ENCODE measurements around the gene L3MBTL1. TPM values are rescaled to one million over a fixed set of nuclear protein-coding genes. Genes with fewer than 3 reads are reported as not detected.
"Not testable (repeated sequence)": the region's sequence is repeated elsewhere in the genome, so short reads cannot be mapped to it uniquely, and the experiment has no call there.

The L3MBTL1 gene
- polyA plus RNA-seq, 1 donor from 2014 or later = 0.88 TPM

GRCh38 chr20:43472671-43473380 is 34.7 kb upstream of the L3MBTL1 start:
- Mint-ChIP-seq H3K27me3 (no peaks in the 10 kb centered on the region), H3K36me3 (peaks cover 8% of the 10 kb centered on the region), H3K9me3 (no peaks in the 10 kb centered on the region), H3K4me3 (no peak overlapping the region), H3K27ac (no peak overlapping the region), H3K4me1 (peaks cover 0 to 3% (median 2%) of the 10 kb centered on the region in 3 donors)

- no peaks in the 10 kb centered on the region for H3K9me3 Mint-ChIP-seq
- H3K4me1 Mint-ChIP-seq = peaks cover 0 to 3% (median 2%) of the 10 kb centered on the region in 3 donors
- no peak overlapping the region for H3K27ac Mint-ChIP-seq
- H3K27me3 Mint-ChIP-seq = no peaks in the 10 kb centered on the region
- H3K36me3 Mint-ChIP-seq = peaks cover 8% of the 10 kb centered on the region
- no peak overlapping the region for H3K4me3 Mint-ChIP-seq
Measured at GRCh38 chr20:43473381-43473704, 34.2 kb upstream of the L3MBTL1 start.

GRCh38 chr20:43477193-43477592 is 30.3 kb upstream of the L3MBTL1 start:
- Mint-ChIP-seq H3K27me3 (no peaks in the 10 kb centered on the region), H3K9me3 (peaks cover 0 to 4% (median 0%) of the 10 kb centered on the region in 3 donors), H3K4me1 (no peaks in the 10 kb centered on the region), H3K4me3 (no peak overlapping the region), H3K36me3 (no peaks in the 10 kb centered on the region), H3K27ac (no peak overlapping the region)

- no peak overlapping the region for H3K4me3 Mint-ChIP-seq
- H3K27ac Mint-ChIP-seq = no peak overlapping the region
- H3K4me1 Mint-ChIP-seq = no peaks in the 10 kb centered on the region
- H3K27me3 Mint-ChIP-seq = no peaks in the 10 kb centered on the region
- H3K9me3 Mint-ChIP-seq = peaks cover 0 to 4% (median 0%) of the 10 kb centered on the region in 3 donors
- no peaks in the 10 kb centered on the region for H3K36me3 Mint-ChIP-seq
Measured at GRCh38 chr20:43477619-43478018, 29.9 kb upstream of the L3MBTL1 start.

- peaks cover 7% of the 10 kb centered on the region for H3K27me3 Mint-ChIP-seq
- no peak overlapping the region for H3K27ac Mint-ChIP-seq
- H3K4me1 Mint-ChIP-seq = peaks cover 0 to 2% (median 0%) of the 10 kb centered on the region in 3 donors
- H3K36me3 Mint-ChIP-seq = no peaks in the 10 kb centered on the region
- peaks cover 6 to 15% (median 13%) of the 10 kb centered on the region in 3 donors for H3K9me3 Mint-ChIP-seq
- H3K4me3 Mint-ChIP-seq = no peak overlapping the region
Measured at GRCh38 chr20:43490038-43490437, 17.5 kb upstream of the L3MBTL1 start.

- Mint-ChIP-seq H3K4me3 (no peak overlapping the region), H3K27me3 (peaks cover 12% of the 10 kb centered on the region), H3K9me3 (peaks cover 6 to 14% (median 11%) of the 10 kb centered on the region in 3 donors), H3K4me1 (peaks cover 0 to 2% (median 0%) of the 10 kb centered on the region in 3 donors), H3K27ac (no peak overlapping the region), H3K36me3 (no peaks in the 10 kb centered on the region)
Measured at GRCh38 chr20:43492101-43492500, 15.4 kb upstream of the L3MBTL1 start.

- H3K4me3 Mint-ChIP-seq = no peak overlapping the region
- H3K9me3 Mint-ChIP-seq = peaks cover 4 to 9% (median 5%) of the 10 kb centered on the region in 3 donors
- peaks cover 0 to 2% (median 0%) of the 10 kb centered on the region in 3 donors for H3K4me1 Mint-ChIP-seq
- H3K36me3 Mint-ChIP-seq = no peaks in the 10 kb centered on the region
- H3K27ac Mint-ChIP-seq = no peak overlapping the region
- peaks cover 13% of the 10 kb centered on the region for H3K27me3 Mint-ChIP-seq
Measured at GRCh38 chr20:43495388-43495787, 12.1 kb upstream of the L3MBTL1 start.

GRCh38 chr20:43502021-43502420 is 5.5 kb upstream of the L3MBTL1 start:
- H3K4me1 Mint-ChIP-seq, H3K36me3 Mint-ChIP-seq, H3K4me3 Mint-ChIP-seq, H3K27ac Mint-ChIP-seq, H3K9me3 Mint-ChIP-seq: not testable (repeated sequence)
- peaks cover 17% of the 10 kb centered on the region for H3K27me3 Mint-ChIP-seq

GRCh38 chr20:43506238-43506637 is 1.3 kb upstream of the L3MBTL1 start:
- Mint-ChIP-seq H3K36me3 (peaks cover under 1% of the 10 kb centered on the region), H3K4me3 (peak overlapping the region in 2 of 4 donors; percentile 3 to 75), H3K27me3 (peaks cover 31% of the 10 kb centered on the region), H3K9me3 (peaks cover 0 to 2% (median 0%) of the 10 kb centered on the region in 3 donors), H3K27ac (no peak overlapping the region), H3K4me1 (peaks cover 0 to 3% (median 1%) of the 10 kb centered on the region in 3 donors)

GRCh38 chr20:43508106-43508505 is 609 bp downstream of the L3MBTL1 start:
- peaks cover 0 to 2% (median 0%) of the 10 kb centered on the region in 3 donors for H3K9me3 Mint-ChIP-seq
- no peaks in the 10 kb centered on the region for H3K36me3 Mint-ChIP-seq
- H3K4me1 Mint-ChIP-seq = peaks cover 2 to 4% (median 3%) of the 10 kb centered on the region in 3 donors
- peak overlapping the region; percentile 75 to 91 (median 77) for H3K4me3 Mint-ChIP-seq
- no peak overlapping the region for H3K27ac Mint-ChIP-seq
- peaks cover 30% of the 10 kb centered on the region for H3K27me3 Mint-ChIP-seq

GRCh38 chr20:43508604-43509040 is 1.1 kb downstream of the L3MBTL1 start:
- peaks cover 0 to 2% (median 0%) of the 10 kb centered on the region in 3 donors for H3K9me3 Mint-ChIP-seq
- H3K4me3 Mint-ChIP-seq = peak overlapping the region; percentile 17 to 91 (median 50)
- H3K4me1 Mint-ChIP-seq = peaks cover 2 to 4% (median 3%) of the 10 kb centered on the region in 3 donors
- H3K27ac Mint-ChIP-seq = no peak overlapping the region
- no peaks in the 10 kb centered on the region for H3K36me3 Mint-ChIP-seq
- peaks cover 26% of the 10 kb centered on the region for H3K27me3 Mint-ChIP-seq

- no peaks in the 10 kb centered on the region for H3K36me3 Mint-ChIP-seq
- peaks cover 10% of the 10 kb centered on the region in 3 donors for H3K4me1 Mint-ChIP-seq
- H3K27ac Mint-ChIP-seq = no peak overlapping the region
- peaks cover 19% of the 10 kb centered on the region for H3K27me3 Mint-ChIP-seq
- no peaks in the 10 kb centered on the region for H3K9me3 Mint-ChIP-seq
- H3K4me3 Mint-ChIP-seq = peak overlapping the region in 2 of 4 donors; percentile 5 to 70
Measured at GRCh38 chr20:43511879-43512278, 4.4 kb downstream of the L3MBTL1 start.

GRCh38 chr20:43513372-43513930 is 6.0 kb downstream of the L3MBTL1 start:
- Mint-ChIP-seq H3K4me1 (peaks cover 10% of the 10 kb centered on the region in 3 donors), H3K9me3 (no peaks in the 10 kb centered on the region), H3K4me3 (peak overlapping the region; percentile 90 to 98 (median 94)), H3K27me3 (peaks cover 13% of the 10 kb centered on the region), H3K36me3 (no peaks in the 10 kb centered on the region), H3K27ac (no peak overlapping the region)

- Mint-ChIP-seq H3K4me3 (peak overlapping the region; percentile 90 to 98 (median 94)), H3K27ac (peak overlapping the region; percentile 33 to 94 (median 90)), H3K9me3 (no peaks in the 10 kb centered on the region), H3K27me3 (peaks cover 7% of the 10 kb centered on the region), H3K4me1 (peaks cover 8 to 10% (median 10%) of the 10 kb centered on the region in 3 donors), H3K36me3 (no peaks in the 10 kb centered on the region)
Measured at GRCh38 chr20:43513931-43514647, 6.6 kb downstream of the L3MBTL1 start.

- no peaks in the 10 kb centered on the region for H3K36me3 Mint-ChIP-seq
- peaks cover 8 to 10% (median 10%) of the 10 kb centered on the region in 3 donors for H3K4me1 Mint-ChIP-seq
- H3K9me3 Mint-ChIP-seq = no peaks in the 10 kb centered on the region
- peak overlapping the region; percentile 33 to 94 (median 90) for H3K27ac Mint-ChIP-seq
- peaks cover 2% of the 10 kb centered on the region for H3K27me3 Mint-ChIP-seq
- H3K4me3 Mint-ChIP-seq = peak overlapping the region; percentile 90 to 98 (median 94)
Measured at GRCh38 chr20:43514648-43514999, 7.1 kb downstream of the L3MBTL1 start.

All from IgD-negative memory B cell (primary cell).